H1 (cell line): Measurements from ENCODE around the gene NHS.

Experiments
- ASH2L ChIP-seq: fragments of 200-600, 300-600 bp; sonication (generic); IDR thresholded peaks from one replicate; pipeline ENCODE4 v1.7.1; 2017; ENCODE audit warnings: low read length
- BACH1 ChIP-seq: IDR thresholded peaks from 2 replicates; pipeline ENCODE4 v1.6.1; 2012; ENCODE audit warnings: low read length, improper control_type of control experiment
- CTCF ChIP-seq, 3 experiments: IDR thresholded peaks; 1 replicate in 2 of 3; 2 replicates in 1 of 3; pipeline versions ENCODE4 v1.5.1 to v1.6.1; 2011; ENCODE audit warnings: low read length in 3 of 3, mild to moderate bottlenecking in 3 of 3, inconsistent platforms in 2 of 3, low read depth in 1 of 3, moderate library complexity in 1 of 3; ENCODE audit not compliant: insufficient read depth in 1 of 3; ENCODE audit errors: control extremely low read depth in 1 of 3
- GTF2F1 ChIP-seq: IDR thresholded peaks from 2 replicates; pipeline ENCODE4 v1.6.1; 2012; ENCODE audit warnings: low read depth, low read length, improper control_type of control experiment, borderline replicate concordance
- JUN ChIP-seq: IDR thresholded peaks from 2 replicates; pipeline ENCODE4 v1.6.1; 2011; ENCODE audit warnings: low read depth, mild to moderate bottlenecking, improper control_type of control experiment, low read length
- KDM1A ChIP-seq: fragments of 200-600, 300-600 bp; sonication (generic); IDR thresholded peaks from 2 replicates; pipeline ENCODE4 v1.7.1; 2016; ENCODE audit warnings: mild to moderate bottlenecking, low read length, borderline replicate concordance
- MAX ChIP-seq: IDR thresholded peaks from 2 replicates; pipeline ENCODE4 v1.6.1; 2012; ENCODE audit warnings: inconsistent platforms
- NANOG ChIP-seq: IDR thresholded peaks from 2 replicates; pipeline ENCODE4 v1.6.1; 2011; ENCODE audit warnings: low read length, low read depth, mild to moderate bottlenecking, inconsistent platforms; ENCODE audit not compliant: insufficient read depth, poor library complexity, severe bottlenecking
- POLR2A ChIP-seq, 2 experiments: IDR thresholded peaks; 1 replicate in 1 of 2; 2 replicates in 1 of 2; pipeline ENCODE4 v1.6.1; 2011; ENCODE audit warnings: low read depth in 2 of 2, low read length in 2 of 2, mild to moderate bottlenecking in 2 of 2; ENCODE audit errors: control extremely low read depth in 1 of 2
- RAD21 ChIP-seq, 2 experiments: IDR thresholded peaks in 1 of 2; conservative IDR thresholded peaks in 1 of 2; 2 replicates each; pipeline ENCODE4 v1.6.1; 2011; ENCODE audit warnings: low read depth in 2 of 2, low read length in 2 of 2, improper control_type of control experiment in 1 of 2, inconsistent platforms in 1 of 2, mild to moderate bottlenecking in 1 of 2, moderate library complexity in 1 of 2
- RBBP5 ChIP-seq: IDR thresholded peaks from 2 replicates; pipeline ENCODE4 v1.7.1; 2012; ENCODE audit warnings: low read depth, mild to moderate bottlenecking, inconsistent platforms, low read length, moderate library complexity, borderline replicate concordance
- SAP30 ChIP-seq: fragments of 300-600 bp; sonication (generic); IDR thresholded peaks from 2 replicates; pipeline ENCODE4 v1.7.1; 2012; ENCODE audit warnings: low read length, moderate library complexity, mild to moderate bottlenecking, inconsistent platforms; ENCODE audit not compliant: insufficient read depth, insufficient replicate concordance
- SRF ChIP-seq: IDR thresholded peaks from 2 replicates; pipeline ENCODE4 v1.6.1; 2011; ENCODE audit warnings: mild to moderate bottlenecking, low read depth, low read length, moderate library complexity
- USF2 ChIP-seq: IDR thresholded peaks from 2 replicates; pipeline ENCODE4 v1.6.1; 2011; ENCODE audit warnings: low read length, improper control_type of control experiment

- TF ChIP-seq JUN (no peak), RBBP5 (no peak), CTCF (IDR thresholded peaks at IDR 0.05; ENCODE audit: control extremely low read depth in 1 of 3, insufficient read depth in 1 of 3, low read depth in 1 of 3, low read length in 3 of 3) (no peak), GTF2F1 (no peak), RAD21 (IDR thresholded peaks at IDR 0.05 in 1 of 2, conservative IDR thresholded peaks at IDR 0.05 in 1 of 2; ENCODE audit: low read depth in 2 of 2, low read length in 2 of 2) (no peak), POLR2A (IDR thresholded peaks at IDR 0.05; ENCODE audit: control extremely low read depth in 1 of 2, low read depth in 2 of 2, low read length in 2 of 2) (no peak), BACH1 (no peak), KDM1A (no peak), USF2 (no peak), ASH2L (no peak), SAP30 (no peak), MAX (no peak), SRF (no peak), NANOG (no peak)
Measured at GRCh38 chrX:17496407-17496806, 121.4 kb downstream of the NHS start.
